OCI-LY7 (cell line): ENCODE data around the gene GADD45GIP1.

Experiments used
- CTCF ChIP-seq: fragments of 200-600 bp; sonication (generic); conservative IDR thresholded peaks from 2 replicates; pipeline ENCODE4 v1.5.1; 2014; ENCODE audit warnings: mild to moderate bottlenecking, antibody characterized with exemption, low read length, moderate library complexity, mixed read lengths
- EZH2phosphoT487 ChIP-seq: fragments of 200-600 bp; sonication (generic); IDR thresholded peaks from 2 replicates; pipeline ENCODE4 v1.6.1; 2018; ENCODE audit warnings: low read depth, borderline replicate concordance, mild to moderate bottlenecking, mixed run types, antibody characterized with exemption, low read length, moderate library complexity, mixed read lengths

GRCh38 chr19:12975221-12975741, 18.3 kb upstream of the GADD45GIP1 start:
- TF ChIP-seq CTCF, result no peak
- TF ChIP-seq EZH2phosphoT487, result no peak
